Activated CD8-positive, alpha-beta memory T cell treated with anti-CD3 and anti-CD28 coated beads, Interleukin-2, amount 10 ng/mL, durations not matched to agents 7 days and 5 days (primary cell): Measurements from ENCODE around the gene EXOSC2. TPM values are rescaled to one million over a fixed set of nuclear protein-coding genes. Genes with fewer than 3 reads are reported as not detected.

Source experiments
- ATAC-seq: fragments of 150-1000 bp; cut with Tn5 transposase; one replicate; pipeline ENCODE4 v1.10.0; 2021; ENCODE audit warnings: moderate library complexity
- CTCF ChIA-PET: fragments of 350-600 bp; sonication (Branson Sonifier 250); formaldehyde crosslinking; loops from one replicate; lab custom pipeline; 2021; ENCODE audit warnings: antibody characterized with exemption; lab: Charles Lee
- DNase-seq: peaks from one replicate; pipeline ENCODE4 v3.0.0-alpha.2; 2020
- H3K27ac Mint-ChIP-seq: one replicate; pipeline ENCODE4 v1.8.0; 2021; ENCODE audit warnings: mild to moderate bottlenecking, mixed read lengths
- H3K27me3 Mint-ChIP-seq: one replicate; pipeline ENCODE4 v1.8.0; 2021; ENCODE audit warnings: mixed read lengths
- H3K36me3 Mint-ChIP-seq: one replicate; pipeline ENCODE4 v1.8.0; 2021; ENCODE audit warnings: mild to moderate bottlenecking, mixed read lengths
- H3K4me1 Mint-ChIP-seq: one replicate; pipeline ENCODE4 v1.8.0; 2021; ENCODE audit warnings: mixed read lengths
- H3K4me3 Mint-ChIP-seq: one replicate; pipeline ENCODE4 v1.8.0; 2021; ENCODE audit warnings: mild to moderate bottlenecking, moderate library complexity, mixed read lengths
- H3K9me3 Mint-ChIP-seq: one replicate; pipeline ENCODE4 v1.8.0; 2022; ENCODE audit warnings: low read depth, mixed read lengths
- total RNA-seq, 2 experiments: library from RNA; stranded (reverse); gene quantifications; one replicate each; pipeline ENCODE4 v1.2.3, GENCODE V29; 2021

The EXOSC2 gene
- total RNA-seq, 2 experiments from 2014 or later: 69.9 to 81.3 TPM

GRCh38 chr9:130712564-130713285 is 19.1 kb downstream of the EXOSC2 start:
- no peaks in the 10 kb centered on the region for H3K9me3 Mint-ChIP-seq
- H3K36me3 Mint-ChIP-seq: no peaks in the 10 kb centered on the region
- CTCF ChIA-PET: interaction anchor here (0.7 to 2.6 kb wide), 4 partner anchors 11 to 398 kb away, joined by 3 to 8 read pairs (median 4); no protein-coding TSS in a partner anchor
- H3K27ac Mint-ChIP-seq: peak overlapping the region; percentile 89
- ATAC-seq (peak; percentile 99), DNase-seq (peak; percentile 98)
- H3K4me3 Mint-ChIP-seq: peak overlapping the region; percentile 86
- no peaks in the 10 kb centered on the region for H3K27me3 Mint-ChIP-seq
- peaks cover 34% of the 10 kb centered on the region for H3K4me1 Mint-ChIP-seq

GRCh38 chr9:130713286-130713960 is 19.8 kb downstream of the EXOSC2 start:
- Mint-ChIP-seq H3K4me1 (peaks cover 34% of the 10 kb centered on the region), H3K27me3 (no peaks in the 10 kb centered on the region), H3K36me3 (no peaks in the 10 kb centered on the region), H3K27ac (peak overlapping the region; percentile 89), H3K9me3 (no peaks in the 10 kb centered on the region), H3K4me3 (peak overlapping the region; percentile 86)
- CTCF ChIA-PET: interaction anchor here (1.2 to 2.6 kb wide), 3 partner anchors 12 to 152 kb away, joined by 3 to 8 read pairs (median 6); no protein-coding TSS in a partner anchor
- ATAC-seq (no peak), DNase-seq (no peak)

- no peak for ATAC-seq
- H3K36me3 Mint-ChIP-seq: no peaks in the 10 kb centered on the region
- peaks cover 34% of the 10 kb centered on the region for H3K4me1 Mint-ChIP-seq
- no peak overlapping the region for H3K27ac Mint-ChIP-seq
- no peaks in the 10 kb centered on the region for H3K27me3 Mint-ChIP-seq
- DNase-seq: no peak
- CTCF ChIA-PET: interaction anchor here (0.5 to 2.6 kb wide), 5 partner anchors 8 to 153 kb away, joined by 3 to 10 read pairs (median 4); no protein-coding TSS in a partner anchor
- H3K4me3 Mint-ChIP-seq: peak overlapping the region; percentile 86
- no peaks in the 10 kb centered on the region for H3K9me3 Mint-ChIP-seq
These were observed 21.1 kb downstream of the EXOSC2 start for GRCh38 chr9:130714586-130715110.

- Mint-ChIP-seq H3K27ac (no peak overlapping the region), H3K4me1 (peaks cover 34% of the 10 kb centered on the region), H3K9me3 (no peaks in the 10 kb centered on the region), H3K4me3 (peak overlapping the region; percentile 19), H3K36me3 (no peaks in the 10 kb centered on the region), H3K27me3 (no peaks in the 10 kb centered on the region)
- CTCF ChIA-PET: interaction anchor here (0.5 to 2.6 kb wide), 4 partner anchors 13 to 153 kb away, joined by 3 to 10 read pairs (median 6); no protein-coding TSS in a partner anchor
- ATAC-seq (no peak), DNase-seq (no peak)
These were observed 21.7 kb downstream of the EXOSC2 start for GRCh38 chr9:130715270-130715669.

- H3K4me1 Mint-ChIP-seq: peaks cover 29% of the 10 kb centered on the region
- CTCF ChIA-PET: no interaction called here
- ATAC-seq: no peak
- no peaks in the 10 kb centered on the region for H3K36me3 Mint-ChIP-seq
- H3K27me3 Mint-ChIP-seq: no peaks in the 10 kb centered on the region
- no peaks in the 10 kb centered on the region for H3K9me3 Mint-ChIP-seq
- no peak overlapping the region for H3K27ac Mint-ChIP-seq
- no peak for DNase-seq
- H3K4me3 Mint-ChIP-seq: no peak overlapping the region
These were observed 25.0 kb downstream of the EXOSC2 start for GRCh38 chr9:130718562-130718961.

- DNase-seq: no peak
- Mint-ChIP-seq H3K4me1 (peaks cover 8% of the 10 kb centered on the region), H3K27me3 (no peaks in the 10 kb centered on the region), H3K36me3 (no peaks in the 10 kb centered on the region), H3K9me3 (no peaks in the 10 kb centered on the region), H3K27ac (no peak overlapping the region), H3K4me3 (no peak overlapping the region)
- CTCF ChIA-PET: no interaction called here
- no peak for ATAC-seq
These were observed 27.2 kb downstream of the EXOSC2 start for GRCh38 chr9:130720762-130721161.

GRCh38 chr9:130728721-130729120 is 35.1 kb downstream of the EXOSC2 start:
- no peaks in the 10 kb centered on the region for H3K27me3 Mint-ChIP-seq
- peaks cover 6% of the 10 kb centered on the region for H3K36me3 Mint-ChIP-seq
- no peak overlapping the region for H3K4me3 Mint-ChIP-seq
- H3K9me3 Mint-ChIP-seq: no peaks in the 10 kb centered on the region
- DNase-seq (no peak), ATAC-seq (no peak)
- CTCF ChIA-PET: no interaction called here
- no peak overlapping the region for H3K27ac Mint-ChIP-seq
- H3K4me1 Mint-ChIP-seq: peaks cover 4% of the 10 kb centered on the region

GRCh38 chr9:130729145-130729544 is 35.6 kb downstream of the EXOSC2 start:
- peaks cover 6% of the 10 kb centered on the region for H3K36me3 Mint-ChIP-seq

GRCh38 chr9:130731355-130731754 is 37.8 kb downstream of the EXOSC2 start:
- no peaks in the 10 kb centered on the region for H3K9me3 Mint-ChIP-seq
- DNase-seq (no peak), ATAC-seq (no peak)
- H3K27me3 Mint-ChIP-seq: no peaks in the 10 kb centered on the region
- no peak overlapping the region for H3K27ac Mint-ChIP-seq
- CTCF ChIA-PET: interaction anchor here (0.7 to 1.6 kb wide), 4 partner anchors 24 to 315 kb away, joined by 3 to 5 read pairs (median 4); no protein-coding TSS in a partner anchor
- peaks cover 6% of the 10 kb centered on the region for H3K36me3 Mint-ChIP-seq
- no peak overlapping the region for H3K4me3 Mint-ChIP-seq
- H3K4me1 Mint-ChIP-seq: peaks cover 4% of the 10 kb centered on the region

More at GRCh38 chr9:130729145-130729544, 35.6 kb downstream of the EXOSC2 start:
- no peaks in the 10 kb centered on the region for H3K9me3 Mint-ChIP-seq
- H3K4me1 Mint-ChIP-seq: peaks cover 4% of the 10 kb centered on the region
- ATAC-seq (no peak), DNase-seq (no peak)
- no peak overlapping the region for H3K4me3 Mint-ChIP-seq
- H3K27me3 Mint-ChIP-seq: no peaks in the 10 kb centered on the region
- CTCF ChIA-PET: no interaction called here
- H3K27ac Mint-ChIP-seq: no peak overlapping the region

- Mint-ChIP-seq H3K9me3 (no peaks in the 10 kb centered on the region), H3K27ac (no peak overlapping the region), H3K4me3 (no peak overlapping the region), H3K36me3 (peaks cover 6% of the 10 kb centered on the region), H3K27me3 (no peaks in the 10 kb centered on the region), H3K4me1 (peaks cover 4% of the 10 kb centered on the region)
- DNase-seq (no peak), ATAC-seq (no peak)
- CTCF ChIA-PET: interaction anchor here (1.1 to 1.9 kb wide), 4 partner anchors 25 to 314 kb away, joined by 3 to 8 read pairs (median 5); no protein-coding TSS in a partner anchor
These were observed 38.6 kb downstream of the EXOSC2 start for GRCh38 chr9:130732136-130732535.

- Mint-ChIP-seq H3K27me3 (no peaks in the 10 kb centered on the region), H3K27ac (no peak overlapping the region), H3K4me1 (peaks cover 4% of the 10 kb centered on the region), H3K9me3 (no peaks in the 10 kb centered on the region), H3K36me3 (peaks cover 6% of the 10 kb centered on the region), H3K4me3 (no peak overlapping the region)
- no peak for ATAC-seq
- DNase-seq: no peak
- CTCF ChIA-PET: interaction anchor here (1.5 to 1.9 kb wide), 3 partner anchors 31 to 313 kb away, joined by 3 to 8 read pairs (median 5); no protein-coding TSS in a partner anchor
These were observed 39.2 kb downstream of the EXOSC2 start for GRCh38 chr9:130732793-130733221.

GRCh38 chr9:130735566-130735965 is 42.0 kb downstream of the EXOSC2 start:
- Mint-ChIP-seq H3K27me3 (no peaks in the 10 kb centered on the region), H3K27ac (no peak overlapping the region), H3K4me3 (no peak overlapping the region), H3K4me1 (peaks cover 4% of the 10 kb centered on the region), H3K36me3 (no peaks in the 10 kb centered on the region), H3K9me3 (no peaks in the 10 kb centered on the region)
- DNase-seq (no peak), ATAC-seq (no peak)
- CTCF ChIA-PET: interaction anchor here (1.3 kb wide), 1 partner anchor 33 kb away, joined by 4 read pairs; no protein-coding TSS in a partner anchor

- ATAC-seq (no peak), DNase-seq (no peak)
- Mint-ChIP-seq H3K4me1 (peaks cover 4% of the 10 kb centered on the region), H3K27ac (no peak overlapping the region), H3K9me3 (no peaks in the 10 kb centered on the region), H3K27me3 (no peaks in the 10 kb centered on the region), H3K4me3 (no peak overlapping the region), H3K36me3 (no peaks in the 10 kb centered on the region)
- CTCF ChIA-PET: interaction anchor here (1.2 to 1.3 kb wide), 2 partner anchors 29 to 35 kb away, joined by 3 to 4 read pairs; no protein-coding TSS in a partner anchor
These were observed 43.3 kb downstream of the EXOSC2 start for GRCh38 chr9:130736834-130737233.
